ENCODE measurements around the gene PNPLA2.

PNPLA2 gene

DNA sequence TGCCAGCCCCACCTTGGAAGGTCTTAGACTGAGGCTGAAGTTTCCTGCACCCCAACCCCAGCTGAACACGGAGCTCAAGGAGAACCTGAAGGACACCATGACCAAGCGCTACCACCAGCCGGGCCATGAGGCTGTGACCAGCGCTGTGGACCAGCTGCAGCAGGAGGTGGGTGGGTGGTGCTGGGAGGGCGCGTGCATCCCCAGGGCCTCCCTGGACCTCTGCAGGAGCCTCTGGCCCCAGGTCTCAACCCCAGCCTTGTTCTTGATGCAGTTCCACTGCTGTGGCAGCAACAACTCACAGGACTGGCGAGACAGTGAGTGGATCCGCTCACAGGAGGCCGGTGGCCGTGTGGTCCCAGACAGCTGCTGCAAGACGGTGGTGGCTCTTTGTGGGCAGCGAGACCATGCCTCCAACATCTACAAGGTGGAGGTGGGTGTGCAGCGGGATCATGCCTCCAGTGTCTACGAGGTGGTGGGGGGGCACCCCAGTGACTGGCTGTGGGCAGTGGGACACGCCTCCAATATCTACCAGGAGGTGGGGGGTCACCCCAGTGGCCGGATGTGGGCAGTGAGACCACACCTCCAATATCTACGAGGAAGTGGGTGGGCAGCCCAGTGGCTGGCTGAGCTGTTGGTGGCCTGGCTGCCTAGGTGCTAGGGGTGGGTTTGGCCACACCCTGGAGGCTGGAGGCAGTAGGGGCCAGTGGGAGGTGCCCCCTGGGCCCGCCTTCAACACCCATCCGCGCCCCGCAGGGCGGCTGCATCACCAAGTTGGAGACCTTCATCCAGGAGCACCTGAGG, 18.7 kb downstream of the PNPLA2 start:
- H3K27me3 ChIP-seq (ENCODE audit: control insufficient read depth, insufficient read depth, low read length), result peaks cover 1% of the 10 kb centered on the region
- H3K4me1 ChIP-seq (ENCODE audit: control insufficient read depth, insufficient read depth, low read length), result peaks cover 12% of the 10 kb centered on the region
- H3K36me3 ChIP-seq (ENCODE audit: control insufficient read depth, insufficient read depth, low read length), result peaks cover 47% of the 10 kb centered on the region
- H3K9me3 ChIP-seq (ENCODE audit: control insufficient read depth, insufficient read depth, low read length), result no peaks in the 10 kb centered on the region
- H3K9ac ChIP-seq (ENCODE audit: low read depth, low read length), result no peak overlapping the region
- no peak overlapping the region for H3K4me3 ChIP-seq (ENCODE audit: low read depth, low read length)
- no peak overlapping the region for H3K27ac ChIP-seq (ENCODE audit: low read depth, low read length)

DNA sequence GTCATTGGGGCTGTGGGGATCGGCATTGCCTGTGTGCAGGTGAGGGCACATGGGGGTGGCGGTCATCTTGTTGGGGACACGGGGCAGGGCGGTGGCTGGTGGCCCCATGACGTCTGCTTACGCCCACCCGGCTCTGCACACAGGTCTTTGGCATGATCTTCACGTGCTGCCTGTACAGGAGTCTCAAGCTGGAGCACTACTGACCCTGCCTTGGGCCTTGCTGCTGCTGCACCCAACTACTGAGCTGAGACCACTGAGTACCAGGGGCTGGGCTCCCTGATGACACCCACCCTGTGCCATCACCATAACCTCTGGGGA, 19.2 kb downstream of the PNPLA2 start:
- H3K27ac ChIP-seq (ENCODE audit: low read depth, low read length), result no peak overlapping the region
- peaks cover 12% of the 10 kb centered on the region for H3K4me1 ChIP-seq (ENCODE audit: control insufficient read depth, insufficient read depth, low read length)
- H3K27me3 ChIP-seq (ENCODE audit: control insufficient read depth, insufficient read depth, low read length), result no peaks in the 10 kb centered on the region; the same call in 1 of the 2 replicates
- no peaks in the 10 kb centered on the region for H3K9me3 ChIP-seq (ENCODE audit: control insufficient read depth, insufficient read depth, low read length)
- peaks cover 47% of the 10 kb centered on the region for H3K36me3 ChIP-seq (ENCODE audit: control insufficient read depth, insufficient read depth, low read length)
- no peak overlapping the region for H3K9ac ChIP-seq (ENCODE audit: low read depth, low read length)
- no peak overlapping the region for H3K4me3 ChIP-seq (ENCODE audit: low read depth, low read length)

DNA sequence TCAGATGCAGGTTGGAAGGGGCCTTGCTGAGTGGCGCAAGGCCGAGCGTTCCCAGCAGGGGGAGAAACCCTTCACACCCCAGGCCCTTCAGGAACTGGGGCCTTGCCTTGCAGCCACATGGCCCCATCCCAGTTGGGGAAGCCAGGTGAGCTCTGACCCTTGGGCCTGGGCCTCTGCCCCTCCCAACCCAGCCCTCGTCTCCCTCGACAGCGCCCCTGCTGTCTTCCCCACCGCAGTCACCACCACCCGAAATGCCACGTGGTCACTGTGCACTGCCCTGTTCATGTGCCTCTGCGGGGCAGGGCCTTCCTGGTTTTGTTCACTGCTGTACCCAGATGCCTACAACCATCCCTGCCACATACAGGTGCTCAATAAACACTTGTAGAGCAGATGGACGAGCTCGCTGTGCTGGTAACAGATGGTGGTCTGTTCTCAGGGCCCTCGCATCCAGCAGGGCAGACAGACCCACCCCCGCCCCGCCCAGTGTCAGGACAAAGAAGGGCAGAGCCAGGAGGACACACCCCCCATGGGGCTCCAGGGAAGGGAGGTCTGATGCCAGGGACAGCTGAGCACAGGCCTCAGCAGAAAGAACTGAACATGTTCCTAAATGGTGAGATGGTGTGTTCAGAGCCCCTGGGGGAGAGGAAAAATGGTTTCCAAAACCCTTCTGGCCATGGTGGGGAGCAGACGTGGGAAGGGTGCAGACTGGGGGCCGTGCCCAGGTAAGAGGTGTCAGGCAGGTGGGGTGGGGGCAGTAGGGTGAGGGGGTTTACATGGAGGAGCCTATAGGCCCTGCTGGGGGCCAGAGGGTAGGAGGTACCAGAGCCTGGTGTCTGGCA, 19.9 kb downstream of the PNPLA2 start:
- Histone ChIP-seq H3K4me1 (ENCODE audit: control insufficient read depth, insufficient read depth, low read length) (peaks cover 9% of the 10 kb centered on the region), H3K9me3 (ENCODE audit: control insufficient read depth, insufficient read depth, low read length) (no peaks in the 10 kb centered on the region), H3K27me3 (ENCODE audit: control insufficient read depth, insufficient read depth, low read length) (no peaks in the 10 kb centered on the region; the same call in 1 of the 2 replicates), H3K27ac (ENCODE audit: low read depth, low read length) (peak overlapping the region; percentile 12), H3K4me3 (ENCODE audit: low read depth, low read length) (no peak overlapping the region), H3K36me3 (ENCODE audit: control insufficient read depth, insufficient read depth, low read length) (peaks cover 47% of the 10 kb centered on the region), H3K9ac (ENCODE audit: low read depth, low read length) (no peak overlapping the region)

DNA sequence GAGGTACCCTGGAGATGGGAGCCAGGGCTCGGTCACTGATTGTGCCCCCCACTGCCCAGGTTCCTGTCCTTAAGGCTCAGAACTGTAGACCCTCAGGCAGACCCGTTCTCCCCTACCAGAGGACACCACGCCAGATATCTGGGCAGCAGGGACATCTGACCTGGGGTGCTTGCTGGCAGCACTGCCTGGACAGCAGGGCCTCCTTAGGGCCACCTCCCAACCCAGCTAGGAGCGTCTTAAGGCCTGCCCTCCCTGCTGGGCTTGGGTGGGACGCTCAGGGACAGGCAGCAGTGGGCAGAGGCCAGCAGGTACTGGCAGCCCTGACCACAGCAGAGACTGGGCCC, 20.5 kb downstream of the PNPLA2 start:
- Histone ChIP-seq H3K4me3 (ENCODE audit: low read depth, low read length) (no peak overlapping the region), H3K9ac (ENCODE audit: low read depth, low read length) (no peak overlapping the region), H3K4me1 (ENCODE audit: control insufficient read depth, insufficient read depth, low read length) (peaks cover 6% of the 10 kb centered on the region), H3K27me3 (ENCODE audit: control insufficient read depth, insufficient read depth, low read length) (no peaks in the 10 kb centered on the region), H3K36me3 (ENCODE audit: control insufficient read depth, insufficient read depth, low read length) (peaks cover 47% of the 10 kb centered on the region), H3K27ac (ENCODE audit: low read depth, low read length) (no peak overlapping the region), H3K9me3 (ENCODE audit: control insufficient read depth, insufficient read depth, low read length) (no peaks in the 10 kb centered on the region)

DNA sequence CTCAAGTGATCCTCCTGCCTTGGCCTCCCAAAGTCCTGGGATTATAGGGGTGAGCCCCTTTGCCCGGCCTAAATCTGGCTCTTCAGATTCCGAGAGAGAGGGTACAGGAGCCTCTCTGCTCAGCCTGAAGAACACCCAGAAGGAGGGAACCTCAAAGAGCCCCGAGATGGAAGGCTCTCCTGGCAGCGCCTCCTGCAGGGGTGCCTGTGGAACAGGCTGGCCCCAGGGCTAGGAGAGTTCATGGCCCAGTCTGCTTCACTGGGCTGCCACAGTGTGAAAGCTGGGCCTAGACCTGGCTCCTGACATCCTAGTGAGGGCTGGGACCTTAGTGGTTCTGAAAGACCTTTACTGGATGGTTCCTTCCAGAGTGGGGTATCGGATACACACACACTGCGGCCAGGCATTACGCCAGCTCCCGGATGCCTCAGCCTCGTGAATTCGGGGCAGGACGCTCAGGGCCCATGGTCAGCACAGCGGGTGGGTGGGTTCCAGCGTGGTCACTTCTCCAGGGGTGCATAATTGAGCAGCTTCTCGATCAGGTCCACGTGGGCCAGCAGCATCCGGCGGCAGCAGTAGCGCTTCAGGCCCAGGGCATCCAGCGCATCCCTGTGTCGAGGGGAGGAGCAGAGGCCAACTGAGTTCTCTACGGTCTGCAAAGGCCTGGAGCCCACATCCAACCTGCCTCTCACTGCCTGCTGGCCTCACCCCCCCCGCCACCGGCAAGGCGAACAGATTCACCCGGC, 21.3 kb downstream of the PNPLA2 start:
- no peaks in the 10 kb centered on the region for H3K9me3 ChIP-seq (ENCODE audit: control insufficient read depth, insufficient read depth, low read length)
- H3K27ac ChIP-seq (ENCODE audit: low read depth, low read length), result no peak overlapping the region
- H3K4me3 ChIP-seq (ENCODE audit: low read depth, low read length), result no peak overlapping the region
- H3K9ac ChIP-seq (ENCODE audit: low read depth, low read length), result no peak overlapping the region
- peaks cover 9% of the 10 kb centered on the region for H3K4me1 ChIP-seq (ENCODE audit: control insufficient read depth, insufficient read depth, low read length)
- H3K27me3 ChIP-seq (ENCODE audit: control insufficient read depth, insufficient read depth, low read length), result no peaks in the 10 kb centered on the region
- H3K36me3 ChIP-seq (ENCODE audit: control insufficient read depth, insufficient read depth, low read length), result peaks cover 47% of the 10 kb centered on the region

DNA sequence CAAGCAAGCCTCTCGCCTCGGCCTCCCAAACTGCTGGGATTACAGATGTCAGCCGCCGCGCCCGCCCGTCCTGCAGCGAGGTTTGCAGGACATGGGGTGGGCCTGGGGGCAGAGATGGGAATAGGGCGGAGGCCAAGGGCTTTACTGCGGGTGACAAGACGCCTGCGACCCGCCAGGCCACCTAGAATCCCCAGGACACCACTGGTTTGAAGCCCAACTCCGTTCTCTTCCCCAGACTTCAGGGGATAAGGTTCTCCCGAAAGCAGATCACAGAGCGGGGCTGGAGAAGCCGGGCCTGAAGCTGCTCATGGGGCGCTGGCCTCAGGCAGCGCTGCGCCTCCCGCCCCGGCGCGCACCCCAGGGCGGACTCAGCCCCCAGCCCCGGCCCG, 23.3 kb downstream of the PNPLA2 start:
- Histone ChIP-seq H3K36me3 (ENCODE audit: control insufficient read depth, insufficient read depth, low read length) (peaks cover 39% of the 10 kb centered on the region), H3K4me1 (ENCODE audit: control insufficient read depth, insufficient read depth, low read length) (peaks cover 24% of the 10 kb centered on the region), H3K9ac (ENCODE audit: low read depth, low read length) (peak overlapping the region; percentile 100), H3K27ac (ENCODE audit: low read depth, low read length) (peak overlapping the region; percentile 96), H3K9me3 (ENCODE audit: control insufficient read depth, insufficient read depth, low read length) (no peaks in the 10 kb centered on the region), H3K4me3 (ENCODE audit: low read depth, low read length) (peak overlapping the region; percentile 98), H3K27me3 (ENCODE audit: control insufficient read depth, insufficient read depth, low read length) (no peaks in the 10 kb centered on the region)

DNA sequence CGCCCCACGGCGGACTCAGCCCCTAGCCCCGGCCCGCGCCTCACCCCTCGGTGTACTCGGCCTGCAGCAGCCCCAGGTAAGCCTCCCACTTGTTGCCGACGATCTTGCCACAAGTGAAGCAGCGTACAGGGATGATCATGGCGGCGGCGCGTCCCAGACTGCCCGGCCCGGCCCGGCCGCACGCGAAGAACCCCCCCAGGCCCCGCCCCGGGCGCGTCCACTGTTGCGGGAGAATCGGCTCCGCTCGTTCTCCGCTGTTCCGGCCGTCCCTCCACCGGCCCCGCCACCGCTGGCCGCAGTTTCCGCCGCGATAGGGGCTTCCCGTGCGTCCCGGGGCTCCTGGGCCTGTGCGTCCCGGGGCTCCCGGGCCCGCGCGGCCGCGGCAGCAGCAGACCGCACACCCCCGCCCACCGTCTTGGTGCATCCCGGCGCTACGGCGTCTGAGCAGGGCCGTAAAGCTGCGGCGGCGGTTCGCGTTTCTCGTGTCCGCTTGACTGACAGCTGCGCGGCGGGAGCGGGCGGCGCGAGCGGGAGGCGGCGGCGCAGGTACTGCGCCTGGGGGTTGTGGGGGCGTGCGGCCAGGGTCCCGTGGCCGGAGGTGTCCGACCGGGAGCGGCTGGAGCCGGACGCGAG, 23.8 kb downstream of the PNPLA2 start, which contains the start of the genes POLR2L and TSPAN4:
TSS of gene POLR2L (minus strand) at position 160 of the 633 bp plus-strand sequence. CDS start at position 139, 21 bp downstream.
TSS of gene TSPAN4 (plus strand) at position 483 of the 633 bp plus-strand sequence. CDS start 7,453 bp downstream, outside the sequence.
- H3K9ac ChIP-seq (ENCODE audit: low read depth, low read length), result peak within 1 kb of the TSS; percentile 100
- H3K27me3 ChIP-seq (ENCODE audit: control insufficient read depth, insufficient read depth, low read length), result no peaks in the 10 kb centered on the region
- peaks cover 24% of the 10 kb centered on the region for H3K4me1 ChIP-seq (ENCODE audit: control insufficient read depth, insufficient read depth, low read length)
- peak within 1 kb of the TSS; percentile 98 for H3K27ac ChIP-seq (ENCODE audit: low read depth, low read length)
- no peaks in the 10 kb centered on the region for H3K9me3 ChIP-seq (ENCODE audit: control insufficient read depth, insufficient read depth, low read length)
- H3K36me3 ChIP-seq (ENCODE audit: control insufficient read depth, insufficient read depth, low read length), result peaks cover 35% of the 10 kb centered on the region
- H3K4me3 ChIP-seq (ENCODE audit: low read depth, low read length), result peak within 1 kb of the TSS; percentile 98

DNA sequence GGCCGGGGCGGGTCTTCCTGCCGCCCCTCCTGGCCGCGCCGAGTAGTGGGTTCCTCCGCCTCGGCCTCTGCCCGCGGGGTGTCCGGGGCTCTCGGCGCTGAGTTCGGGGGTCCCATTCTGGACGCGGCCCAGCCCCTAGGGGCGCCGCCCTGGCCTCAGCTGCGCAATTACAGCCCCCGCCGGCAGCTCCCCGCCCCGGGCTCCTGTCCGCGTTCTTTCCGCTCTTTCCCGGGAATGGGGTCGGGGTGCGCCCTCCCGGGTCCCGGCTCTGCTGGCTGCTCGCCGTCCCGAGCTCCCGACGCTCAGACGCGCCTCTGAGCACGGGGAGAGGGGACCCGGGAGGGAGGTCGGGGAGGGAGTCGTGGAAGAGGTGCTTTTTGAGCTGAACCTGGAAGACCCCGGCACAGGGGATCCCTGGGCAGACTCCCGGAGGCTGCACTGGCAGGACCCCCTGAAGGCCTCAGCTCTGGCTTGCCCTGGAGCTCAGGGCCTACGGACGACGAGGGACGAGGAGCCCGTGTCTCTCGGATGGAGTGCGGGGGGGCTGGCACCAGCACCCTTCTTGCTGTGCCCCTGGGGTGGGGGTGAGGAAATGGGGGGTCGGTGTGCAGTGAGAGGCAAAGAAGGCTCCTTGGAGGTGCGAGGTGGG, 24.5 kb downstream of the PNPLA2 start:
- peak overlapping the region; percentile 98 for H3K27ac ChIP-seq (ENCODE audit: low read depth, low read length)
- no peaks in the 10 kb centered on the region for H3K9me3 ChIP-seq (ENCODE audit: control insufficient read depth, insufficient read depth, low read length)
- H3K9ac ChIP-seq (ENCODE audit: low read depth, low read length), result 0 out of 2 replicates have a peak overlapping the region, but pooled peaks have one; percentile 24
- H3K4me1 ChIP-seq (ENCODE audit: control insufficient read depth, insufficient read depth, low read length), result peaks cover 24% of the 10 kb centered on the region
- peaks cover 28% of the 10 kb centered on the region for H3K36me3 ChIP-seq (ENCODE audit: control insufficient read depth, insufficient read depth, low read length)
- H3K4me3 ChIP-seq (ENCODE audit: low read depth, low read length), result peak overlapping the region; percentile 98
- no peaks in the 10 kb centered on the region for H3K27me3 ChIP-seq (ENCODE audit: control insufficient read depth, insufficient read depth, low read length)

DNA sequence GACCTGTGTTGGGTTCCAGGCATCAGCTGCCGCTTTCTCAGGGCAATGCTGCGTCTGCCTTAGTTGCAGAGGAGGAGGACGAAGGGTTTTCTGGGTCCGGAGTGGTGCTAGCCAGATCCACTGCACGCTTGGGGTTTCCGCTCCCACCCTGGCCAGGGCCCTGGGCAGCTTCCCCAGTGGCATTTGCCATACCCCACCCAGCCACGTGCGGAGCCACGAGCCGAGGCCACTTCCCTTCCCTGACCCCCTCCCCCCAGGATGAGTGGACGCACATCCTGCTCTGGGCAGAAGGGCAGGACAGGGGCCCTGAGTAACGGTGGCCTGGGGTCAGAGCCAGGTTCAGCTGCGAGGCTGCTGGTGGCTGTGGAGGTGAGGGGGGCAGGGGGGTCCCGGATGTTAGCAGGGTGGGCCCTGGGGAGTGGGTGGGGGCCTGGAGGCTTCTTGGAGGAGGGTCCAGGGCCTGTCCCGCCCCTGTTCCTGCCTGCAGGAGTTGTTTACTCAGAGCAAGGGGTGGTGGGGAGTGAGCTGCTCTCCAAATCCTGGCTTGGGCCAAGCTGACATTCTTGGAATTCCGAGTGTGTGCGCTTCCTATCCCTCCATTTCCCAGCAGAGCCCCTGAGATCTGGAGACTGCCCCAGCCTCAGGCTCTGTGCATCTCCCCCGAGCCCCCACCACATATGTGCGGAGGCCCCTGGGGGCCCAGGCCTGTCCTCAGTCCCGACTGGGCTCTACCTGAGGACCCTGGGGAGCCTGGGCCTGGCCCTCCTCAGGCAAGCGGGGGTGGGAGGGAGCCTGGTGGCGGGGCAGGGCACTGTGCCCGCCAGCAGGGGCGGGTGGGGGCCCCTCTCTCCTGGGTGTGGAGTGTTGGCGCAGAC, 25.3 kb downstream of the PNPLA2 start:
- peaks cover 29% of the 10 kb centered on the region for H3K4me1 ChIP-seq (ENCODE audit: control insufficient read depth, insufficient read depth, low read length)

More for the DNA sequence above, 25.3 kb downstream of the PNPLA2 start:
- H3K27me3 ChIP-seq (ENCODE audit: control insufficient read depth, insufficient read depth, low read length), result no peaks in the 10 kb centered on the region
- no peak overlapping the region for H3K9ac ChIP-seq (ENCODE audit: low read depth, low read length)
- H3K27ac ChIP-seq (ENCODE audit: low read depth, low read length), result peak overlapping the region; percentile 98
- peak overlapping the region; percentile 98 for H3K4me3 ChIP-seq (ENCODE audit: low read depth, low read length)
- peaks cover 20% of the 10 kb centered on the region for H3K36me3 ChIP-seq (ENCODE audit: control insufficient read depth, insufficient read depth, low read length)
- H3K9me3 ChIP-seq (ENCODE audit: control insufficient read depth, insufficient read depth, low read length), result no peaks in the 10 kb centered on the region
